Lung (tissue), 12 donors: ENCODE results near the gene NKG7. TPM values are rescaled to one million over a fixed set of nuclear protein-coding genes. Genes with fewer than 3 reads are reported as not detected.
A peak's percentile ranks its signal among the peaks of the same experiment; 100 is the strongest.

Experiments used
- ATAC-seq: fragments of 200-7000 bp; cut with Tn5 transposase; one replicate; pipeline ENCODE4 v1.9.1; 2020; ENCODE audit warnings: moderate number of reproducible peaks; ENCODE audit not compliant: insufficient read depth, low FRiP score
- DNase-seq, 3 donors: peaks; one replicate each; pipeline ENCODE4 v3.0.0-alpha.2; 2013 to 2017
- H3K27ac ChIP-seq, 2 donors: one replicate each; pipeline ENCODE4 v1.5.1; 2013; ENCODE audit warnings: mild to moderate bottlenecking in 2 of 2, moderate library complexity in 2 of 2, control low read depth in 1 of 2, inconsistent platforms in 1 of 2, low read depth in 1 of 2, low read length in 1 of 2
- H3K27me3 ChIP-seq, 3 donors: one replicate each; pipeline ENCODE4 v1.5.1; 2013; ENCODE audit warnings: low read length in 2 of 3; ENCODE audit not compliant: control insufficient read depth in 3 of 3, insufficient read depth in 3 of 3
- H3K36me3 ChIP-seq, 4 donors: one replicate each; pipeline ENCODE4 v1.5.1; 2013; ENCODE audit warnings: low read length in 4 of 4, mild to moderate bottlenecking in 1 of 4, moderate library complexity in 1 of 4; ENCODE audit not compliant: control insufficient read depth in 4 of 4, insufficient read depth in 4 of 4
- H3K4me1 ChIP-seq, 5 donors: one replicate each; pipeline ENCODE4 v1.5.1; 2013; ENCODE audit warnings: low read length in 5 of 5, mild to moderate bottlenecking in 2 of 5, moderate library complexity in 1 of 5; ENCODE audit not compliant: control insufficient read depth in 5 of 5, insufficient read depth in 5 of 5
- H3K4me3 ChIP-seq: one replicate; pipeline ENCODE4 v1.5.1; 2013; ENCODE audit warnings: mild to moderate bottlenecking, control low read depth, moderate library complexity
- H3K9ac ChIP-seq, 2 donors: one replicate each; pipeline ENCODE4 v1.5.1; 2013; ENCODE audit warnings: low read length in 2 of 2, control low read depth in 1 of 2; ENCODE audit not compliant: insufficient read depth in 1 of 2
- H3K9me3 ChIP-seq, 4 donors: one replicate each; pipeline ENCODE4 v1.5.1; 2013; ENCODE audit warnings: low read length in 3 of 4, mild to moderate bottlenecking in 1 of 4, moderate library complexity in 1 of 4; ENCODE audit not compliant: control insufficient read depth in 4 of 4, insufficient read depth in 3 of 4
- CTCF ChIP-seq: IDR thresholded peaks from 2 replicates; pipeline ENCODE4 v1.5.1; 2012; ENCODE audit warnings: mild to moderate bottlenecking; ENCODE audit errors: control extremely low read depth, extremely low read depth
- WGBS, 2 donors: extraction: QIAGEN DNeasy Blood & Tissue Kit; methylation state at CpG; one replicate each; pipeline ENCODE4 v1.1.7; 2013; 5-methylcytosine and 5-hydroxymethylcytosine counted together
- polyA plus RNA-seq, 2 donors: library from polyadenylated mRNA; stranded (reverse); fragments of 200-250 nt; gene quantifications; one replicate each; pipeline ENCODE4 v1.2.1, GENCODE V29; 2013
- total RNA-seq, 2 donors: library from RNA; depleted of rRNA in 1 of 2; stranded (reverse); fragments of >200 nt in 1 of 2; gene quantifications; one replicate each; pipeline ENCODE4 v1.2.1, GENCODE V29; 2014 to 2021
- donor health status: control.
- donor health status: control.
- donor health status: Bipolar disorder and iron deficiency.
- donor health status: healthy.
- donor health status: DM: yes; HTN: yes; CAD: no.

NKG7 gene
- total and polyA plus RNA-seq, 4 donors: 12.7 to 328 (median 14.8) TPM

DNA sequence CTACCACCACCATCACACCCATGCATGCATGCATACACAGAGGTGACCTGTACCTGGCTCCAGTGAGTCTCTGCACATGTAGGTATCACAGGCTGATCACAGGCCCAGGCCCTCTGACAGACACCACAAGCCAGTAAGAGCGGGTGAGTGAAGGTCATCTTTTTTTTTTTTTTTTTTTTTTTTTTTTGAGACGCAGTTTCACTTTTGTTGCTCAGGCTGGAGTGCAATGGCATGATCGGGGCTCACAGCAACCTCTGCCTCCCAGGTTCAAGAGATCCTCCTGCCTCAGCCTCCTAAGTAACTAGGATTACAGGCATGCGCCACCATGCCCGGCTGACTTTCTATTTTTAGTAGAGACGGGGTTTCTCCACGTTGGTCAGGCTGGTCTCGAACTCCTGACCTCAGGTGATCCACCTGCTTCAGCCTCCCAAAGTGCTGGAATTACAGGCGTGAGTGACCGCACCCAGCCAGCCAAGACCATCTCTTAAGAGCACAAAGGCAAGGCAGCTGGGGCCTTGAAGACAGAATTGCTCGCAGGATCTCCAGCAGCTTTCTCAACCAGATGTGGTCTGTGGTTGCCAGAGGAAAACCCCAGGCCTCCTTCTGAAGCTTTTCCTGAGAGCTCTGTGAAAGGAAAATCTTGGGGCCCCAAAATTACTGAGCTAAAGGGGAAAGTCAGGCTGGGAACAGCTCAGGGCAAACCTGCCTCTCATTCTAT, 3.2 kb upstream of the NKG7 start:
- 46 to 65% methylated on average over 10 to 11 of the region's 11 CpGs for WGBS, 2 donors
- DNase-seq: no peak

DNA sequence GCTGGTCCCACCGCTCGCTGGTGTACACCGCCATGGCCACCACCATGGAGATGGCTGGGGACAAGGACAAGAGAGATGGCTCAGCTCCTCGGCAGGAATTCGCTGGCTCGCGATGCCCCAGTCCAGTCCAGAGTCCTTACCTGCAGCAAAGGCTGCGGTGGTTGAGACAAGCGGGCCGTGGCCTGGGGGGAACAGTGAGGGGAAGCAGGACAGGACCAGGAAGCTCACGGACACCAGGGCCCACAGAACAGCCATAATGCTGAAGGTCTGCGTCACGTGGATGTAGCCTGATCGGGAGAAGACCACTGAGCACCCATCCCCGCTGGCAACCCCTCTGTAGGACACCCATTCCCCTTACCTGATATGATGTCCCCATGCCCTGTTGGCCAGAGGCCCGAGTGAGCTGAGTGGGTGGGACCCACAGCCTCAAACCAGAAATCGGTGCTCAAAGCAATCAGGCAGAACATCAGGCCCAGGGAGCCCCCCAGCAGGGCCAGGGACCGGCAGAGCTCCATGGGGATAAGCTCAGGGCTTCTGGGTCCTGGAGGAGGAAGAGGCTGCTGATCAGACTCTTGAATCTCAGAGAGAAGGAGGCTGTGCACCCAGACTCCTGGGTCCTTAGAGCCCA, 319 bp downstream of the NKG7 start:
- Histone ChIP-seq H3K9me3 (no peaks in the 10 kb centered on the region), H3K36me3 (no peaks in the 10 kb centered on the region), H3K9ac (no peak overlapping the region), H3K4me1 (peaks cover 0 to 8% (median 0%) of the 10 kb centered on the region in 5 donors), H3K4me3 (no peak overlapping the region), H3K27me3 (no peaks in the 10 kb centered on the region), H3K27ac (peak overlapping the region in 1 of 2 donors; percentile 0)
- ATAC-seq (no peak), DNase-seq (no peak)
- WGBS, 2 donors: 63 to 74% methylated on average over 18 of the region's 18 CpGs
- TF ChIP-seq CTCF: no peak

More for the DNA sequence above, 3.2 kb upstream of the NKG7 start:
- no peak for ATAC-seq
- Histone ChIP-seq H3K4me3 (no peak overlapping the region), H3K27ac (no peak overlapping the region), H3K4me1 (no peaks in the 10 kb centered on the region), H3K9ac (no peak overlapping the region), H3K36me3 (no peaks in the 10 kb centered on the region), H3K27me3 (no peaks in the 10 kb centered on the region), H3K9me3 (no peaks in the 10 kb centered on the region)
- TF ChIP-seq CTCF: no peak

- H3K4me3 ChIP-seq: no peak overlapping the region
- 74 to 75% methylated on average over 8 of the region's 8 CpGs for WGBS, 2 donors
These were observed 1.2 kb downstream of the NKG7 start for GRCh38 chr19:51371186-51371690.

More at GRCh38 chr19:51371186-51371690, 1.2 kb downstream of the NKG7 start:
- H3K36me3 ChIP-seq: no peaks in the 10 kb centered on the region
- H3K27me3 ChIP-seq: no peaks in the 10 kb centered on the region
- no peaks in the 10 kb centered on the region for H3K9me3 ChIP-seq
- peaks cover 0 to 13% (median 0%) of the 10 kb centered on the region in 5 donors for H3K4me1 ChIP-seq
- H3K9ac ChIP-seq: no peak overlapping the region
- no peak overlapping the region for H3K27ac ChIP-seq
- ATAC-seq: no peak
- TF ChIP-seq CTCF: no peak
- no peak for DNase-seq
